HCT116 (cell line): Measurements from ENCODE around the gene TENM4.

Source experiments
- RAD21 ChIP-seq: IDR thresholded peaks from 2 replicates; pipeline ENCODE4 v1.6.1; 2012; ENCODE audit warnings: low read depth, mild to moderate bottlenecking
- SP1 ChIP-seq: IDR thresholded peaks from 2 replicates; pipeline ENCODE4 v1.6.1; 2012; ENCODE audit warnings: low read depth
- TF ChIP-seq, protein P1 (sequence below), 3 experiments: fragments of 200-600 bp in 1 of 3; sonication (generic) in 1 of 3; IDR thresholded peaks in 2 of 3; conservative IDR thresholded peaks in 1 of 3; 2 replicates each; pipeline ENCODE4 v1.5.1; 2012 to 2017; ENCODE audit warnings: low read depth in 2 of 3, low read length in 2 of 3, antibody characterized with exemption in 1 of 3, borderline replicate concordance in 1 of 3, control low read depth in 1 of 3, mild to moderate bottlenecking in 1 of 3, mixed read lengths in 1 of 3, mixed run types in 1 of 3, moderate library complexity in 1 of 3; ENCODE audit not compliant: insufficient read depth in 1 of 3

DNA sequence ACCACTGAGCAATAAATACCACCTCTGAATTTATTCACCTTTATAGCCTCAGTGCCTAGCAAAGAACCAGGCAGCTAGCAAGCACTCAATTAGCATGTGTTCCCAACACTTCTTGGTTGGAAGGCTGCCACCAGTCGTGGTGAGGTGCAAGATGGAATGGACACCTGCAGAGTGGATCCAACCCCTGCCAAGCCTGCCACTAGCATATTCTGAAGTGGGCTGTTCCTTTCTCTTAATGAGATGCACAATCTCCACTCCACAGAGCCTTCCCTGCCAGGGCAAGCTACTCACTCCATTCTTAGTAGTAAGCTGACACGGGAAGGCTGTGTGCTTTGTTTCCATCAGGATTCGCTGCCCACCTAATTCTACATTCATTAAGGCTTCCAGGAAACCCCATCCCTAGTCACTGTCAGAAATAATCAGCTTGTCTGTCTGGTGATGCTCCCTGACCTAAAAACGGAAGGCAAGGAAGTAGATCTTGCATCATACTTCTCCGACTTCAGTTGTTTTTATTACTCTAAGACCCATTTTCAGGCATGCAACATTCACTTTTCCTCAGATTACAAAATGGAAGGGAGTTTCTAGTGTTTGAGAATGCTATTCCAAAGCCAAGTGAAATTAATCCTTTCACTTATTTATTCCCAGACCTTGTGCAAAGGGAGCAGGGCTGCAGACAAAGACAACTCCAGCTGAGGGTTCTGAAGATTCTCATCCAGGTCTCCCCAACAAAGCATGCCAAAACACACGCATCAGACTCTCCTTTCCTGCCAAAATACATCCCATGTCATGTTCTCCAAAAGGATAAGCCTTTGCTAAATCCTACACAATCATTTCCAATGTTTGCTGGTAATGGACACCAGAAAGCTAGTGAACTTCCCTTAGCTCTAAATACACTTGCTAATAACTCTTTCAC, 128.0 kb downstream of the TENM4 start:
- TF ChIP-seq, protein P1, sequence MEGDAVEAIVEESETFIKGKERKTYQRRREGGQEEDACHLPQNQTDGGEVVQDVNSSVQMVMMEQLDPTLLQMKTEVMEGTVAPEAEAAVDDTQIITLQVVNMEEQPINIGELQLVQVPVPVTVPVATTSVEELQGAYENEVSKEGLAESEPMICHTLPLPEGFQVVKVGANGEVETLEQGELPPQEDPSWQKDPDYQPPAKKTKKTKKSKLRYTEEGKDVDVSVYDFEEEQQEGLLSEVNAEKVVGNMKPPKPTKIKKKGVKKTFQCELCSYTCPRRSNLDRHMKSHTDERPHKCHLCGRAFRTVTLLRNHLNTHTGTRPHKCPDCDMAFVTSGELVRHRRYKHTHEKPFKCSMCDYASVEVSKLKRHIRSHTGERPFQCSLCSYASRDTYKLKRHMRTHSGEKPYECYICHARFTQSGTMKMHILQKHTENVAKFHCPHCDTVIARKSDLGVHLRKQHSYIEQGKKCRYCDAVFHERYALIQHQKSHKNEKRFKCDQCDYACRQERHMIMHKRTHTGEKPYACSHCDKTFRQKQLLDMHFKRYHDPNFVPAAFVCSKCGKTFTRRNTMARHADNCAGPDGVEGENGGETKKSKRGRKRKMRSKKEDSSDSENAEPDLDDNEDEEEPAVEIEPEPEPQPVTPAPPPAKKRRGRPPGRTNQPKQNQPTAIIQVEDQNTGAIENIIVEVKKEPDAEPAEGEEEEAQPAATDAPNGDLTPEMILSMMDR (IDR thresholded peaks at IDR 0.05 in 2 of 3, conservative IDR thresholded peaks at IDR 0.05 in 1 of 3; ENCODE audit: borderline replicate concordance in 1 of 3, insufficient read depth in 1 of 3, low read depth in 2 of 3, low read length in 2 of 3), result no peak
- TF ChIP-seq SP1 (no peak), RAD21 (no peak)
